ENCODE measurements around the gene WDR26.

WDR26 gene

GRCh38 chr1:224399887-224400286 lies 34.7 kb downstream of the WDR26 start:
- TF ChIP-seq TAF1 (IDR thresholded peaks at IDR 0.05; ENCODE audit: low read depth): no peak
- TF ChIP-seq MAX (IDR thresholded peaks at IDR 0.05): no peak
- TF ChIP-seq NFIC (IDR thresholded peaks at IDR 0.05): no peak
- no peak for TF ChIP-seq FOXM1 (IDR thresholded peaks at IDR 0.05; ENCODE audit: borderline replicate concordance, low read depth)
- TF ChIP-seq REST (IDR thresholded peaks at IDR 0.05; ENCODE audit: low read depth): no peak
- TF ChIP-seq YY1 (IDR thresholded peaks at IDR 0.05; ENCODE audit: low read depth): no peak
- no peak for TF ChIP-seq USF1 (IDR thresholded peaks at IDR 0.05)
- TF ChIP-seq TCF12 (IDR thresholded peaks at IDR 0.05; ENCODE audit: low read depth): no peak
- no peak for TF ChIP-seq ZBTB7A (IDR thresholded peaks at IDR 0.05; ENCODE audit: low read depth)
- TF ChIP-seq EGR1 (IDR thresholded peaks at IDR 0.05): no peak
- no peak for TF ChIP-seq RAD21 (IDR thresholded peaks at IDR 0.05; ENCODE audit: low read depth)
- no peak for TF ChIP-seq CREB1 (IDR thresholded peaks at IDR 0.05; ENCODE audit: low read depth)
- no peak for TF ChIP-seq EP300 (IDR thresholded peaks at IDR 0.05; ENCODE audit: borderline replicate concordance)

- TF ChIP-seq CREB1 (IDR thresholded peaks at IDR 0.05; ENCODE audit: low read depth) (no peak), CEBPB (IDR thresholded peaks at IDR 0.05) (no peak), ZBTB7A (IDR thresholded peaks at IDR 0.05; ENCODE audit: low read depth) (no peak), REST (IDR thresholded peaks at IDR 0.05; ENCODE audit: low read depth) (no peak), NFIC (IDR thresholded peaks at IDR 0.05) (no peak), TEAD4 (IDR thresholded peaks at IDR 0.05) (no peak), TAF1 (IDR thresholded peaks at IDR 0.05; ENCODE audit: low read depth) (no peak), MAX (IDR thresholded peaks at IDR 0.05) (no peak), USF1 (IDR thresholded peaks at IDR 0.05) (no peak), TCF12 (IDR thresholded peaks at IDR 0.05; ENCODE audit: low read depth) (no peak), FOXM1 (IDR thresholded peaks at IDR 0.05; ENCODE audit: borderline replicate concordance, low read depth) (no peak), EGR1 (IDR thresholded peaks at IDR 0.05) (no peak), YY1 (IDR thresholded peaks at IDR 0.05; ENCODE audit: low read depth) (no peak), RAD21 (IDR thresholded peaks at IDR 0.05; ENCODE audit: low read depth) (no peak), EP300 (IDR thresholded peaks at IDR 0.05; ENCODE audit: borderline replicate concordance) (no peak)
These were observed 41.3 kb downstream of the WDR26 start for GRCh38 chr1:224393294-224393693.

GRCh38 chr1:224392411-224393249 lies 42.0 kb downstream of the WDR26 start:
- TF ChIP-seq REST (IDR thresholded peaks at IDR 0.05; ENCODE audit: low read depth) (no peak), FOXM1 (IDR thresholded peaks at IDR 0.05; ENCODE audit: borderline replicate concordance, low read depth) (no peak), CEBPB (IDR thresholded peaks at IDR 0.05) (no peak), MAX (IDR thresholded peaks at IDR 0.05) (no peak)

GRCh38 chr1:224390517-224390916 lies 44.1 kb downstream of the WDR26 start:
- TF ChIP-seq ZBTB7A (IDR thresholded peaks at IDR 0.05; ENCODE audit: low read depth): no peak
- no peak for TF ChIP-seq NFIC (IDR thresholded peaks at IDR 0.05)
- TF ChIP-seq MAX (IDR thresholded peaks at IDR 0.05): no peak
- TF ChIP-seq CREB1 (IDR thresholded peaks at IDR 0.05; ENCODE audit: low read depth): no peak
- no peak for TF ChIP-seq YY1 (IDR thresholded peaks at IDR 0.05; ENCODE audit: low read depth)
- TF ChIP-seq EP300 (IDR thresholded peaks at IDR 0.05; ENCODE audit: borderline replicate concordance): no peak
- no peak for TF ChIP-seq CEBPB (IDR thresholded peaks at IDR 0.05)
- no peak for TF ChIP-seq FOXM1 (IDR thresholded peaks at IDR 0.05; ENCODE audit: borderline replicate concordance, low read depth)
- no peak for TF ChIP-seq RAD21 (IDR thresholded peaks at IDR 0.05; ENCODE audit: low read depth)
- TF ChIP-seq USF1 (IDR thresholded peaks at IDR 0.05): no peak
- no peak for TF ChIP-seq TEAD4 (IDR thresholded peaks at IDR 0.05)
- TF ChIP-seq REST (IDR thresholded peaks at IDR 0.05; ENCODE audit: low read depth): no peak
- TF ChIP-seq TAF1 (IDR thresholded peaks at IDR 0.05; ENCODE audit: low read depth): no peak
- no peak for TF ChIP-seq TCF12 (IDR thresholded peaks at IDR 0.05; ENCODE audit: low read depth)
- no peak for TF ChIP-seq EGR1 (IDR thresholded peaks at IDR 0.05)
